HG03378 (cell line): ENCODE measurements around the gene PML.

Source experiments
- ATAC-seq: cut with Tn5 transposase; IDR thresholded peaks from one replicate; pipeline ENCODE4 v1.9.1; 2021; ENCODE audit warnings: mild to moderate bottlenecking, moderate library complexity; ENCODE audit not compliant: unreplicated experiment

PML gene, protein sequence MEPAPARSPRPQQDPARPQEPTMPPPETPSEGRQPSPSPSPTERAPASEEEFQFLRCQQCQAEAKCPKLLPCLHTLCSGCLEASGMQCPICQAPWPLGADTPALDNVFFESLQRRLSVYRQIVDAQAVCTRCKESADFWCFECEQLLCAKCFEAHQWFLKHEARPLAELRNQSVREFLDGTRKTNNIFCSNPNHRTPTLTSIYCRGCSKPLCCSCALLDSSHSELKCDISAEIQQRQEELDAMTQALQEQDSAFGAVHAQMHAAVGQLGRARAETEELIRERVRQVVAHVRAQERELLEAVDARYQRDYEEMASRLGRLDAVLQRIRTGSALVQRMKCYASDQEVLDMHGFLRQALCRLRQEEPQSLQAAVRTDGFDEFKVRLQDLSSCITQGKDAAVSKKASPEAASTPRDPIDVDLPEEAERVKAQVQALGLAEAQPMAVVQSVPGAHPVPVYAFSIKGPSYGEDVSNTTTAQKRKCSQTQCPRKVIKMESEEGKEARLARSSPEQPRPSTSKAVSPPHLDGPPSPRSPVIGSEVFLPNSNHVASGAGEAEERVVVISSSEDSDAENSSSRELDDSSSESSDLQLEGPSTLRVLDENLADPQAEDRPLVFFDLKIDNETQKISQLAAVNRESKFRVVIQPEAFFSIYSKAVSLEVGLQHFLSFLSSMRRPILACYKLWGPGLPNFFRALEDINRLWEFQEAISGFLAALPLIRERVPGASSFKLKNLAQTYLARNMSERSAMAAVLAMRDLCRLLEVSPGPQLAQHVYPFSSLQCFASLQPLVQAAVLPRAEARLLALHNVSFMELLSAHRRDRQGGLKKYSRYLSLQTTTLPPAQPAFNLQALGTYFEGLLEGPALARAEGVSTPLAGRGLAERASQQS

DNA sequence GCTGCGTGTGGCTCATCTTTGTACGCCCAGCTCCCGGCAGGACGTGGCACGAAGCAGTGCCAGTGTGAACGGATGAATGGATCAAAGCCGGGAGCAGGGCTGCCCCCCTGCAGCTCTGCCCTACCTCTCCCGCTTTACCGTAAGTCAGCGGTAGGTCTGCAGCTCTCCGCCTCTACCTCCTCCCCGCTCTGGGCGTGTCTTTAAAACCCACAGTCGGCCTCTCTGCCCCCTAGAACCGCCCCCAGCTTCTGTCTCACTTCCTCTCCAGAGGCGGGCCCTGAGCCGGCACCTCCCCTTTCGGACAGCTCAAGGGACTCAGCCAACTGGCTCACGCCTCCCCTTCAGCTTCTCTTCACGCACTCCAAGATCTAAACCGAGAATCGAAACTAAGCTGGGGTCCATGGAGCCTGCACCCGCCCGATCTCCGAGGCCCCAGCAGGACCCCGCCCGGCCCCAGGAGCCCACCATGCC, at the start of gene PML:
Gene PML, plus strand, starts transcription at position 304 of the 471 bp plus-strand sequence. Its CDS starts 97 bp downstream, at position 401.
- ATAC-seq = peak; percentile 54

DNA sequence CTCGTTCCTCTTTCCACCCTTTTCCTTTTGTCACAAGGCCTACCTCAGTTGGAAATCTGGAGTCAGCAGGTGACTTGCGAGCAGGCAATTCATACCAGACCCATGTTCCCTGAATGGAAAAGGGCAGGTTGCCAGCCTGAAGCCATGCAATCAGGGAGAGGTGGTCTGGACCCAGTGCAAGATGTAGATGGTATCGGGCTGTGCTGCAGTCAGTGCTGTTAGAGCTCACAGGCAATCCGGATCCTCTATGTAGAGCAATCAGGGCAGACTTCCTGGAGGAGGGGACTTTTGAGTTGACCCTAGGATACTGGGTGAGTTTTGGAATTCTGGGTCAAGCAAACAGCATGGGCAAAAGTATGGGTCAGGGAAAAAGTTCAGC, 49.4 kb upstream of the PML start:
- ATAC-seq = no peak

DNA sequence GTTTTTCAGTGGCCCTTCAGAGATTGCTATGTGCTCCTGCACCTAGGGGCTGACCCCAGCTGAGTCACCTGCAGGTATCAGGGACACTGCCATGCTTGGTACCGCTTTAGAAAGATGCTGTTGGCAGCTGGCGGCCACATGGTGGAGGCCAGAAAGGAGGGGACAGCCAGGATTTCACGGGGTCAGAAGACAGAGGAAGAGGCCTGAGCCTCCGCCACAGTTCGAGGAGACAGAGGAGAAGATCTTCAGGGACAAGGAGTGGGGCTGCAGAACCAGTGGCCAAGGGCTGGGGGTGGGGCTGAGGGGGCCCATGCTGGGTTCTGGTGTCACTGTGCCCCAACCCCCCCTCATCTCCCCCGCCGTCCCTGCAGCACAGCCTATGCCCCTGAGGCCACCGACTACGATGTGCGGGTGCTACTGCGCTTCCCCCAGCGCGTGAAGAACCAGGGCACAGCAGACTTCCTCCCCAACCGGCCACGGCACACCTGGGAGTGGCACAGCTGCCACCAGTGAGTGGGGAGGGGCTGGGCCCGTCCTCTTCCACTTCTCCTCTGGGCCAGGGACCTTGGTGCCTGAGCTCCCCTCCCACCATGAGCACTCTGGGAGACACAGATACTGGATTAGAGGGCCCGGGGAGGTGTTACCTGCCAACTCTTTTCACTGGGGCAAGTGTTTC, 48.3 kb upstream of the PML start:
- no peak for ATAC-seq

DNA sequence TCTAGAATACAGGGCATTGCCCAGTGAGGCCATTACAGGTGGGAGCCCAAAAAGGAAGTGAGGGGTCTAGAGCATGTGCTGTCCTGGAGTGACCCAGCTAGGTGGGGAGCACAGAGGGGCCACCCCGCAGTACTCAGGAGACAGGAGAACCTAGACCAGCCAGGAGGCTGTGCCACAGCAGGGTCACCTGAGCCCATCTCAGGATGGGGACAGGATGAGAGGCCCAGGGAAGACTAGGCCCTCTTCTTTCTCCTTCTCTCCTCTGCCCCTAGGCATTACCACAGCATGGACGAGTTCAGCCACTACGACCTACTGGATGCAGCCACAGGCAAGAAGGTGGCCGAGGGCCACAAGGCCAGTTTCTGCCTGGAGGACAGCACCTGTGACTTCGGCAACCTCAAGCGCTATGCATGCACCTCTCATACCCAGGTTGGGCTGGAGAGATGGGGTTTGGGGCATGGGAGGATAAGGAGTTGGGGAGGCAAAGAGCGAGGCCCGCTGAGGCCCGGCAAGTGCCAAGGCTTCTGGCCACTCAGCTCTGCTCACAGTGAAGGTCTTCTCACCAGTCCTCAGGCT, 47.6 kb upstream of the PML start:
- ATAC-seq = no peak

DNA sequence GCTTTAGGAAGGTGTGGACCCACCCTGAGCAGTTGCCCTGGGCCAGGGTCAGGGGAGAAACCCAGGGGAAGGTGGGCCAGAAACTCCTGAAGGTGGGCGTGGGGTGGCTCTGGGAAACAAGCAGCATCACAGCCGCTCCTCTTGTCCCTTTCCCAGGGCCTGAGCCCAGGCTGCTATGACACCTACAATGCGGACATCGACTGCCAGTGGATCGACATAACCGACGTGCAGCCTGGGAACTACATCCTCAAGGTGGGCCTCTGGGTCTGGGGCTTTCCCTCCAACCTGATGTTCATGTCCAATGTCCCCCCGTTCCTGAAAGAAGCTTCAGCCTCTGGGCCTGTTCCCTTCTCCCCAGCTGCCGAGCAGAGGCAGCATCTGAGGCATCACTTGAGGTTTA, 46.9 kb upstream of the PML start:
- ATAC-seq = no peak

DNA sequence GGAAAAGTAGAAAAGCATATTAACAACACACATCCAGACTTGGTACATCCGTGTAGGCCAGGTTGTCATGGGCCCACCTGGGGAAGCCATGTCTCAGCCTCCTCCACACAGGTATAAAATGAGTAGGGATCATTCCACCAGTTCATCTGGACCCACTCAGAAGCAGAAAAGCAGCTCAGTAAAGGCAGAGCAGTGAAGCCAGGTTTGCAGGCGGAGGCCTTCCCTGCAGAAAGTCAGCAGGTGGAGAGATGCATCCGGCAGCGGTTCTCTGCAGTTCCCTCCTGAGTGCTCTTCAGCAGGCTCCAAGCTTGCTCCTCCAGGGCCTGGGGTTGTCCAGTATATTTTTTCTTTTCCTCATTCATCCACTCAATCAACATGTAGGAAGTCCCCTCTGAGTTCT, 46.1 kb upstream of the PML start:
- ATAC-seq = no peak

DNA sequence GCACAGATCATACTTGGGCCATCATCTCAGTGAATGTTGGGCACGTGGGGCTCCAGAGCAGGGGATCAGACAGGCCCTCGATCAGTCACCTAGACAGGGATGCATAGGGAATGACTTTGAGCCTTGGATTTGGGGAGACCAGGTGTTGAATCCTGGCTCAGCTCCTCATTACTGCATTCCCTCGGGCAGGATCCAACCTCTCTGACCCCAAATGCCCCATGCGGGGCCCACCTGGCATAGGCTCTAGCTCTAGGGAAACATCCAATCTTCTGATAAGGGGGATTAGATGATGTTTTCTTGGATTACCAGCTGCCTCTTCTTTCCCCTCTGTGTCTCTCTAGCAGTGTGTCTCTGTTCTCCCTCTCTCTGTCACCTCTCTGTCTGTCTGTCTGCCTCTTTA, 45.5 kb upstream of the PML start:
- no peak for ATAC-seq

DNA sequence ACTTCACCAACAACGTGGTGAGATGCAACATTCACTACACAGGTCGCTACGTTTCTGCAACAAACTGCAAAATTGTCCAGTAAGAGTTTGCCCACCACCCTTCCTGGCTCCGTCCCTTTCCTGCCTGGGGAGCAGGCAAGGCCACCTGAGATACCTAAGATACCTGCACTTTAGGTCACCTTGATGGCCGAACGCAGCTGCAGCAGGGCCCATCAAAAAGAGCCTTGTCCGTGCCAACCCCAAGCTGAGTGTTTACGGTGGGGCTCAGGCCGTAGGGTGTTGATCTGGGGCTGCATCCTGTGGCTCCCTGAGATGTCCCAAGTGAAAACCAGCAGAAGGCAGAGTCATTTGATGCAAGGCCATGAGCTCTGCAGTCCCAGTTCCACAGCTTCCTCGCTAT, 45.0 kb upstream of the PML start:
- no peak for ATAC-seq

DNA sequence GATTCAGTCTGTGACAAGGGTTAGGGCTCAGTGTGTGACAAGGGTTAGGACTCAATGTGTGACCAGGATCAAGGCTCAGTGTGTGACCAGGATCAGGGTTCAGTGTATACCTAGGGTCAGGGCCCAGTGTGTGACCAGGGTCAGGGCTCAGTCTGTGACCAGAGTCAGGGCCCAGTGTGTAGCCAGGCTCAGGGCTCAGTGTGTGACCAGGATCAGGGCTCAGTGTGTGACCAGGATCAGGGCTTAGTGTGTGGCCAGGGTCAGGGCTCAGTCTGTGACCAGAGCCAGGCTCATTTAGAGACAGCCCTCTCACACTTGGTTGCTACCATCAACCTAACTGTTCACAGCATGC, 44.1 kb upstream of the PML start:
- ATAC-seq = no peak

DNA sequence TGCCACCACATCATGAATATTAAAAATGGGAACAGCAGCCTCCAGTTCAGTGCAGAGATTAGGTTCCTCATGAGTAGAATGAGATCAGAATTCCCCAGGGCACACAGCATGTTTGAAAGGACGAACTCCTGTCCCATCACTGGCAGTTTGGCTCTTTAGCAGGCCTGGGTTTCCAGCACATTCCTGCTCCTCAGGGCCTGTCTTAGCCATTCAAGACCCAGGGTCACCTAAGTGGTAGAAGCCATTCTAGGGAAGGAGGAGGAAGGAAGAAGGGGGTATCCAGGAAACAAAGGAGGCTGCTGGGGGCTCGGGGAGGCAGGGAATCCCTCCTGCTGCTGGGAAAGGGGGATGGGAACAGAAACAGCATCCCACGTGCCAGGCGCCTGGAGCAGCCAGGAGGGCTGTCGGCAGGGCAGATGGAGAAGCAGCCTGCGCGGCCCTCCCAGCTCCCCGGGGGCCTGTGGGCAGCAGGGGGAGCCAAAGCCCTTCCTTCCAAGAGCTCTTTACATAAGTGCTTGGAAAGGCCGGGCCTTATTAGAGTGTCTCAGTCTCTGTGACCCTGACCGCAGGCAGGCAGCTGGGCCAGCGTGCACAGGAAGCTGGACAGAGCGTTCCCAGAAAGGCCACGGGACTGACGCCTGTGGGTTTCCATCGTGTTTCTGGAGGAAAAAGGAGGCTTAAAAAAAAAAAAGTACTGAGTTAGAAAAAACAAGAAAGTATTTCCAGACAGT, 43.5 kb upstream of the PML start:
- ATAC-seq = no peak

DNA sequence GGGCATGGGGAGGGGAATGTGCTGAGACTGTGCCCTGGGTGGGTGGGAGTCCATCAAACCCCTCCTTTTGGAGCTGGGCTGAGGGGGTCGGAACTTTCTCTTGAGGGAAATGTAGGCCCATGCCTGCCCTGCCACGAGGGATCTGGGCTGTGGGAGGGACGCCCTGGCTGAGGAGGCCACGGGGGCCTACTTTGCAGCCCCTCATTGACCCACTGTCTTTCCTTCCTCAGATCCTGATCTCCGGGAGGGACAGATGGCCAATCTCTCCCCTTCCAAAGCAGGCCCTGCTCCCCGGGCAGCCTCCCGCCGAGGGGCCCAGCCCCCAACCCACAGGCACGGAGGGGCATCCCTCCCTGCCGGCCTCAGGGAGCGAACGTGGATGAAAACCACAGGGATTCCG, 42.9 kb upstream of the PML start:
- no peak for ATAC-seq

DNA sequence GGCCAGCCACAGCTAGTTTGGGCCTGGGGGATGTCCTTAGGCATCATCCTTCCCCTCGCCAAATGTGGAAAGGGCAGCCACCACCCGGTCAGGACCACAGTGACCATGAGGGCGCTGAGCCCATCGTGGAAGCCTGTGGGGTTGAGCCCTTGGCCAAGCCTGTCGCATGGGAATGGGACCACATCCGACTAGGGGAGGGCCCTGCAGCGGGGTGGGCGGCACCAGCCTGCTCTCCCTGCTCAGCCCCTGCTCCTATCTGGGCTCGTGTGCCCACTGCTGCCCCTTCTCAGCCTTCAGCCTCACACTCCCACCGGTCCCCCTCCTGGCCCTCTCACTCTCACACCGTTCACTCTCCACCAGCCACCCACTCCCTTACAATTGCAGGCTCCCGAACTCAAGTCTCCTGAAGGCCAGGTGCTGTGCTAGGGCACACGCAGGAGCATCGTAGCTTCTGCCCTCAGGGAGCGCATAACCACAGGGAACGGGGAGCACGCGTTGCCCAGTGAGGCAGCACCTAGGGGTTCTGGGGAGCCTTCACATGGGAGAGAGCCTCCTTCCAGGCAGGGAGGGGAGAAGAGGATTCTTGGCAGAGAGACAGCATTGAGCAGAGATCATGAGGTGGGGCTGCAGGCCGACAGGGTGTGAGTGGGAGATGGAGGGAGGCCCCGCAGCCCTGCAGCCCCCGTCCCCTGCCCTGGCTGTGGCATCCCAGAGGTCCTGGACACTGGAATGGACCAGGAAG, 42.2 kb upstream of the PML start:
- no peak for ATAC-seq

DNA sequence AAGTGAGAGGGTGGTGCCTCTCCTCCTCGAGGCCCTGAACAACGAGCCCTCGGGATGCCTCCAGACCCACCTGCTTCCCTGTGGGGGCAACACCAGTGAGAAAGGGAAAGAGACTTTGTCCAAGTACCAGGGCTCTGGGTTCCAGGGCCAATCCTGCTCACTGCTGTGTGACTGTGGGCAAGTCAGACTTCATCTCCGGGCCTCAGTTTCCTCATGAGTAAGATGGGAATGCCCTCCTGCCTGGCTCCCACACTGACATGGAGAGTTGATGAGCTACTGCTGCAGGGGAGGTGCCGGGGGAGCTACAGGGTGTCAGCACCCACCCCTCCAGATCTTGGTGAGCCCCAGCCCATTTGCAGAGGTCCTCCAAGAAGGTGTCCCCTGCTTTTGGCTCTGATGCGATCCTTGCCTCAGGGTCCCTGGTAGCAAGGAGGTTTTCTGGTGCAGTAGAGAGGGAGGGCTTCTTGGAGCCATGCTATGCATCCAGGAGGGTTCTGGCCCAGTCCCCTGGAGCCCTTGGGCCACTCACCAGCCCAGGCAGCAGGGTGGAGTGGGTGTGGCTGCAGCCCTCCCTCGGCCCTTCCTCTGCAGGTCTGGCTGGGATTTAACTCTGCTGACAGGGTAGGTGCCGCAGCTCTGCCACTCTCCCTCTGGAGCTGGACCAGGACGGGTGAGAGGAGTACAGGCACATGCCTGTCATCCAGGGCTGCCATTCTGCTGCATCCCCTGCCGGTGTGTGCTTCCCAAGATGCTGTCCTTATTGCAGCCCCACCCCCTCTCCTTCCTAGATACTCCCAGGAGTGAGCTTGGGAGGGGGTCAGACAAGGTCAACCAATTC, 41.4 kb upstream of the PML start:
- ATAC-seq = no peak

DNA sequence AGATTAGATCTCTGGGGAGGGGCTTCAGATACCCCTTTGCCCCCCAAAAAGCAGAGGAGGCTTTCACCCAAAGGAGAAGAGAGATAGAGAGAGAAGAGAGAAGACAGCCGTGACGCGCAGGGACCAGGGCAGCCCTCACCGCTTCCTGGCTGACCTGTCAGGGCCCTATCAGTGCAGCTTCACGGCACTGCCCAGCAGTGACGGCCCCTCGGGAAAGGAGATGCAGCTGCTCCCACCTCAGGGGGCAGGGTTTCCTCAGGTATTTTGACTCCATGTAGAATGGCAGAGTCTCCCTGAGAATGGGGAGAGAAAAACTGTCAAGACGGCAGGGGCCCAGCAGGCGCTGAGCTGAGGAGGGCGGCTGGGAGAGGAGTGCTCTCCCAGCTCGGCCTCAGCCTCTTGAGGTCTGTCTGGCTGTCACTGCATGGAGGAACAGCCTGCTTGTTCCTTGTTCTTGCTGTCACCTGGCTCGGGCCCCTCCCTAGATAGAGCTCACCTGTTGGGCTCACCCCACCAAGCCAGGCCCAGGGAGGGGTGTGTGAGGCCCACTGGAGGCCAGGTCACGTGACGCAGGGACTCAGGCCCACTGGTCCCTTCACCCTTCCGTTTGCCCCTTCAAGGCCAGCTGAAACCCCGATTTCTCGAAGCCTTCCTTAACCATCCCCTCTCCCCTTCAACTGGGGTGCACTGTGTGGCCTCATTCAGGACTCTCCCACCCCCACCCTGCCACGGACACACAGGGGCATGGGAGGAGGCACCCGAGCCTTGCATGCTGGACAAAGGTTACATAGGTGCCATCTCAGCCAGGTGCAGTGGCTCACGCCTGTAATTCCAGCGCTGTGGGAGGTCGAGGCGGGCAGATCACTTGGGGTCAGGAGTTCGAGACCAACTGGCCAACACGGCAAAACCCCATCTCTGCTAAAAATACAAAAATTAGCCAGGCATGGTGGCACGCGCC, 40.0 kb upstream of the PML start:
- ATAC-seq = no peak

DNA sequence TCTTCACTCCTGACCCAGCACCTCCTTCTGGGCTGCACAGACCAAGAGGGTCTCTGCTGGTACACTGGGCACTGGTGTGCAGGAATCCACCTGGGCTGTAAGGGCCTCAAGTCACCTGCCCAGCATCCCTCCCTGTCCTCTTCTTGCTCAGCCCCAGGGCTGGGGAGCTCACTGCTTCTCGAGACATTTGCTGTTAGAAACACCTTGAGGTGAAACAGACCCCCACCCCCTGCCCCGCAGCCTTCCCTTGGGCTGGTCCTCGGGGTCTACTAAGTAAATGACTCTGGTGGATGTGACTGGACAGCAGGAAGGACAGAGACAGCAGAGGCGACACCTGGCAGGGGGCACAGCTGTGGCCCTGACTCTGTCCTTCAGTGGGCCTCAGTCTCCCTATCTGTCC, 39.2 kb upstream of the PML start:
- no peak for ATAC-seq

DNA sequence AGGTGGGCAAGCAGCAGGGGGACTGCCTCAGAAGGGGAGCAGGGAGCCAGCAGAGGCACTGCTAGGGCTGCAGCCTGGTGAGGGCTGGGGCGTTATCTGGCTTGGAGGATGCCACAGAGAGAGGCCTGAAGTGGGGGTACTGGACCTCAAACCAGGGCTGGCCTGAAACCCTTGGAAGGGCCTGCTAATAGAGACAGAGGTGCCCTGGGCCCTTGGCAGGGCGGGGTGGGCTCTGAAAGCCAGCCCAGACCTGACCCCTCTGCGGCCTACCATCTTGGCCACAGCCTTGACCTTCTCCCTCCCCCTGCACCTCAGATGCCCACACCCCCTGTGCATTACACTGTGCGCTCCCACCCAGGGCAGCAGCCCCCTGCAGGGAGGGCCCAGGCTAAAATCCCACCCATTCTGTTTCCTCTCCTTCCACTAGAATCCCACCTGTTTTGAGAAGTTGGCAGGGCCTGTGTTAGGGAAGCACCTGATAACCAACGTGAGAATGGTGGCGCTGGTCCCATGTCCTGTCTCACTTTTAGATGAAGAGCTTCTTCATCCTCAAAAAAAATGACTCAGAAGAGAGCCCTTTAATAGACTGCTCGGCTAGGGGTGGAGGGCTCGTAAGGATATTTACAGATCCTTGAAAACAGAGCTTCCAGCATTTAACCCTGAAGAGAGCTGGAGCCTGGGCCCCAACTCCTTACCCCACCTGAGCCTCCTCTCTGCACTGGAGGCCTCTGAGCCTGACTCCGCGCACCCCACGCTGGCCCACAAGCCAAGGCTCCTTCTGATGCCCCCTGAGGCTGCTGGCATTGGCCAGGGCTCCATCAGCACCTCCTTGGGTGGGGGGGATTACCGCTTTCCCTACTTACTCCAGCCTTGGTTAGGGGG, 38.4 kb upstream of the PML start:
- ATAC-seq = no peak

DNA sequence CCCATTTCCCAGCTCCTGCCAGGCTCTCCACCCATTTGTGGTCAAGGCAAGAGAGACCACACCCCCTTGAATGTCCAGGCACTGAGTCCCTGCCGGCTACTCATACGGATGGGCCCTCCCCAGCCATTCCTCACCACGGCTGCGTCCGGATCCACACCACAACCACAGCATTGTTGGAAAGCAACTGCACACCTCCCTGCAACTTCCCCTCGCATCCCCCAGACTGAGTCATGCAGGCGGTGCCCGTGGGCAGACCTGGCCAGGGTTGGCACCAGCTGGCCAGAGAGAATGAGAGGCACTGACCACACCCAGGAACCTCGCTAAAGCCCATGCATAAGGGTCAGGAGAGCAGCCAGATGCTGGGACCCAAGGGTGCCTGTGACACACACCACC, 37.8 kb upstream of the PML start:
- ATAC-seq = no peak
